ENCODE results near the gene IER5L. TPM values are rescaled to one million over a fixed set of nuclear protein-coding genes. Genes with fewer than 3 reads are reported as not detected.

IER5L gene
- total and polyA plus RNA-seq, 2 of the 8 experiments (the other 6 are each of a cell fraction or from before 2014, with no cell fraction given): 0.65 to 1.0 TPM

- TF ChIP-seq SIN3A (conservative IDR thresholded peaks at IDR 0.05 in 1 of 2, IDR thresholded peaks at IDR 0.05 in 1 of 2; ENCODE audit: low read depth in 1 of 2, low read length in 2 of 2): 0 out of 4 replicates have a peak, but pooled peaks have one; percentile 25 to 27
- peak; percentile 59 for TF ChIP-seq TEAD4 (IDR thresholded peaks at IDR 0.05; ENCODE audit: low read depth, low read length)
- no peak for TF ChIP-seq BCL11A (IDR thresholded peaks at IDR 0.05; ENCODE audit: low read depth in 2 of 2, low read length in 2 of 2)
- TF ChIP-seq YY1 (IDR thresholded peaks at IDR 0.05; ENCODE audit: low read depth, low read length): no peak
- TF ChIP-seq MAFK (IDR thresholded peaks at IDR 0.05; ENCODE audit: low read depth, low read length): no peak
- TF ChIP-seq SP1 (IDR thresholded peaks at IDR 0.05; ENCODE audit: low read depth, low read length): 0 out of 2 replicates have a peak, but pooled peaks have one; percentile 39
- TF ChIP-seq CEBPB (IDR thresholded peaks at IDR 0.05; ENCODE audit: low read depth, low read length): no peak
- no peak for TF ChIP-seq NRF1 (IDR thresholded peaks at IDR 0.05; ENCODE audit: low read depth, low read length)
- no peak for TF ChIP-seq PHF8 (conservative IDR thresholded peaks at IDR 0.05; ENCODE audit: low read depth, low read length)
- no peak for TF ChIP-seq ZNF274 (IDR thresholded peaks at IDR 0.05; ENCODE audit: borderline replicate concordance, extremely low read depth, low read length)
- TF ChIP-seq JUND (IDR thresholded peaks at IDR 0.05; ENCODE audit: low read length): no peak
- TF ChIP-seq RAD21 (IDR thresholded peaks at IDR 0.05 in 1 of 2, conservative IDR thresholded peaks at IDR 0.05 in 1 of 2; ENCODE audit: low read depth in 2 of 2, low read length in 2 of 2): peak; percentile 43 to 62
Measured at GRCh38 chr9:129143031-129143927, 34.8 kb downstream of the IER5L start (continued).
